GM19468 (cell line): Measurements from ENCODE around the gene ADAMTS2.

ENCODE experiments used
- ATAC-seq: cut with Tn5 transposase; IDR thresholded peaks from one replicate; pipeline ENCODE4 v1.9.1; 2021; ENCODE audit warnings: mild to moderate bottlenecking, moderate library complexity, moderate number of reproducible peaks; ENCODE audit not compliant: unreplicated experiment; ENCODE audit errors: extremely low read depth

The ADAMTS2 gene

DNA sequence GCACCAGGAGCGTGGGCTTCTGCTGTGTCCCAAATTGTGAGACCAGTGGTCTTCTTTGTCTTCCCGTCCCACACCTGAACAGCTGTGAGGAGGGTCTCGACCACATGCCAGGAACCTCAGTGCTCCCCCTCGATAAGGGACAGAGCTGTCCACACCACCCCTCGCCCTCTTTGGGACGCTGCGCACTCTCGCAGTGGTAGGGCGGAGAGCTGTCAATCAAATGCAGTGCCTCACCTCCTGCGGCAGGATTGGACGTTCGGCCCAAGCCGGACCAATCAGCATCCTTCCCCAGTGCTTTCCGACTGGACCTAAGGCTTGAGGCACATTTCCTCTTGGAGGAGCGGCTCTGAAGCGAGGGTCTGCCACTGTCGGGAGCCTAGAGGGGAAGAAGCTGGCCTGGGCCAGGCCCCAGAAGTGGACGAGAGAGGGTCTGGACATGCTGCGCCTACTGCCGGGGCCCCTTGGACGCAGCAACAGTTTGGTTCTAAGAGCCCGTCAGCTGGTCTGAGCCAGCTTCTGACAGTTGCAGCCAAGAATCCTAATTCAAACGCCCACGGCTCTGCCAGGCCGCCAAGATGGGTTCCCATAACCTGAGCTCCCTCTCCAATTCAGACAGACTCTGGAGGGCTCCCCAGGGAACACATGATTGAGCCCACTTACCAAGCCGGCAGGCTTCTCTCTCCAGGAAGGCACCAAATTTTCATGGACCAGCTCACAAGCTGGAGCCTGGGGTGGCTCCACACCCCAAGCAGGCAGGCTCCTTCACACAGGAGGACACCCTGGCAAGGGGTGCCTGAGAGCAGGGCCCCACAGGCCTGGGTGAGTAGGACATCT is 28.1 kb upstream of the ADAMTS2 start:
- no peak for ATAC-seq

DNA sequence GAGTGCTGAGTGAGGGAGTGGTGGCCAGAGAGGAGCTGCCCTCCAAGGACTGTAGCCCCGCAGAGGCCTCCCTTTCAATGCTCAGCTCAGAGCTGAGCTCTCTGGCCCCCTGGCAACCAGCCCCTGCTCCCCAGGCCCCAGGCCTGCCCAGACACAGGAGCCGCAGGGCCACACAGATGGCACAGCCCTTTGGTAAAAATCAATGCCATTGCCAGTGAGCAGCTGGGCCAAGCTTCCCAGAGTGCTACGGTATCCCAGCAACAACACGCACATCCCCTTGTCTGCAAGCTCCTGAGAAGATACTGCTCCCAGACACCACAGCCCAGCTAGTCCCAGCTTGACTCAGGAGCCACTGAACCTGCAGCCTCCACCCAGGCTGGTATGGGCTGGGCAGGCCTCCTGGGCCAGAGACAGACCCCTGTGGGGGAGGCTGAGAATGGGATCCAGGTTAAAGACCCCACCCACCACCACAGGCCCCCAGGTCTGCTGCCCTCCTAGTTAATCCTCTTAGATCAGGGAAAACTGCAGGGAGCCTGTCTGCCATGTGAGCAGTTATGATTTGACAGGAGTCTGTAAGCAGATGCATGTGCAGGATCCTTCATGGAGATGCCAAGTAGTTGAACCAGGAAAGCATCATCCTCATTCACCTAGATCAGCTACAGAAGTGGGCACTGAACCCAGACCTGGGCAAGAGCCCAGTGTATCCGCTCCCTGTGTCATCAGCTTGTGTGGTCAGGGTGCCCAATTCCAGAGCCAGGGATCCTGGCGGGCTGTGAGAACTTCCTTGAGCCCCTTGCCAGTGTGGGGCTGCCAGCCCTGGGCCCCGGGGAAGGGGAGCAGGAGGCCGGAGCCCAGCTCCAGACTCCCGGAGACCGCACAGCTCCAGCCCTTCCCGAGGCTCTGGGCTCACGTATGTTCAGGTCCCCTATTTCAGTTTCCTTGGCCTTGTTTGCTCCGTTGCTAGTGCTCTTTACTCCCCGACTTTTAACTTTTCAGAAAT is 26.7 kb upstream of the ADAMTS2 start:
- ATAC-seq, result no peak

DNA sequence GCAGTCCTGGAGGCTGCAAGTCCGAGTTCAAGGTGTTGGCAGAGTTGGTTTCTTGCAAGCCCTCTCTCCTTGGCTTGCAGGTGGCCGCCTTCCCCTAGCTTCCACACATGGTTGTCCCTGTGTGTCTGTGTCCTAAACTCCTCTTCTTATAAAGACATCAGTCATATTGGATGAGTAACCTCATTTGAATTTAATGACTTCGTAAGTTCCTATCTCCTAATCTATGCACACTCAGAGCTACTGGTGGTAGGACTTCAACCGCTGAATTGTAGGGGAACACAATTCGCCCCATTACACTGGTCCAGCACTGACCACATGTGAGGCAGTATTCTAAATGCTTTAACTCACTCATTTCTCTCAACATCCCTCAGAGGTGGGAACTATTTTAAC is 25.9 kb upstream of the ADAMTS2 start:
- ATAC-seq, result no peak

DNA sequence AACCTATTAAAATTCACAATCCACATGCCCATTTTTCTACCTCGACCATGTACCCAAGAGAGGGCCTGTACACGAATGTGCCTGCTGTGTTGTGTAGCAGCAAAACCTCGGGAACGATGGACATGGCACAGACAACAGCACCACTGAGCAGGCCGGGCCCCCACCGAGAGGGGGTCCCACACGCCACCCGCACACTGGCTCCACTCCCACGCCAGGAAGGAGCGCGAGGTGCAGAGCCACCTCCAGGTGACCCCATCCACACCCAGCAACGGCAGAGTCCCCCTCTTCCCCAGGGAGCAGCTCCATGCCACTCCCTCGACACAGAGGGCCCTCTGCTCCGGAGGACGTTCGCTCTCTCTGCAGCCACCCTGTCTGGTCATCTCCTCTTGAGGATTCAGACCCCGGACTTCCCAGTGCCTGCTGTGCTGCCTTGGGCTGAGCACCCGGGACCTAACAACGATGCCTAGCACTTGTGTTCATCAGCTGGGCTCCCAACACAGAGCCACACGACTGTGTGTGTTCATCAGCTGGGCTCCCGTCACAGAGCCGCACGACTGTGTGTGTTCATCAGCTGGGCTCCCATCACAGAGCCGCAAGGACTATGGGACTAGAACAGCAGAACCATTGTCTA is 25.3 kb upstream of the ADAMTS2 start:
- no peak for ATAC-seq

DNA sequence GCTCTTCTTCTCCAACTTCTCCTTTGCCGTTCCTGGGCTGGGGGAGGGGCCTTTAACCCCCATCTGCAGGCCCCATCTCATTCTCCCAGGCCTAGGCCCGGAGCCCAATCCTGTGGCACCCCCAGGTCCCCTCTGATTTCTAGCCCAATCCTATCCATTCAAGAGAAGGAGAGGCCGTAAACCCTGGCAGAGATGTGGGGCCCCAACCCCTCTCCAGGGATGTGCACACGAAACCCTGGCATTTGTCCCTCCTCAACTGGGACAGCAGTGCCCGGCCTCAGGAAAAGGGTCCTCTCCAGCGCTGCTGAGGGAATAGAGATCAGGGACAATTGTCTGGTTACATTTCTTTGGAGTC is 24.2 kb upstream of the ADAMTS2 start:
- ATAC-seq, result no peak

DNA sequence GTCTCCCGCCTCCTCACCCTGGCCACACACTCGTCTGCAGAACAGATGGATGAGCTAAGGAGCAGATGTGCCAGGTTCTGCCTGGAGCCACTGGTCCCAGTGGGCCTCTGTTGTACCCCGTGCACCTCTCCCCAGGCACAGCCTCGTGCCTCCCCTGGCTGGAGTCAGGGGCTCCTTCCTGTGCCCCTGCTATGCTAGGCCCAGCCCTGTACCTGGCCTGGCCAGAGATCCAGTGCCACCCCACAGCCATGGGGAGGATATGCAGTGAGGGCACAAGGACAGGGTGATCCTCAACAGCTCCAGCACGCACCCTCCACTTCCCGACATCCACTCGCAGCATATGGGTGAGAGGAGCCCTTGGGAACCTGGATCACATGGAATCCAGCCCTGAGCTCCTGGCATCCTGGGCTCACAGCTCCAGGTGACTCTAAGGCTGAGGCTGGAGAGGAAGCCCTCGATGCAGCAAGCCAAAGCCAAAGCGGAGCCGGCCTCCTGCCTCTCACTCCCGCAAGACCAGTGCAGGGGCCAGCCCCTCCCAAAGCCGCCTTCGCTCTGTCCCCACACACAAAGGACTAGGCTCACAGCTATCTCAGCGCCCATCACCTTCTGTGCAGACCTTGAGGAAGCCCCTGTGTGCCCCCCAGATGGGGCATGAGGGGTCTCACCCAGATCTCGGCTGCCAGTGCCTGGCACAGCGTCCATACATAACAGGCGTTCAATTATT is 23.7 kb upstream of the ADAMTS2 start:
- ATAC-seq, result no peak

DNA sequence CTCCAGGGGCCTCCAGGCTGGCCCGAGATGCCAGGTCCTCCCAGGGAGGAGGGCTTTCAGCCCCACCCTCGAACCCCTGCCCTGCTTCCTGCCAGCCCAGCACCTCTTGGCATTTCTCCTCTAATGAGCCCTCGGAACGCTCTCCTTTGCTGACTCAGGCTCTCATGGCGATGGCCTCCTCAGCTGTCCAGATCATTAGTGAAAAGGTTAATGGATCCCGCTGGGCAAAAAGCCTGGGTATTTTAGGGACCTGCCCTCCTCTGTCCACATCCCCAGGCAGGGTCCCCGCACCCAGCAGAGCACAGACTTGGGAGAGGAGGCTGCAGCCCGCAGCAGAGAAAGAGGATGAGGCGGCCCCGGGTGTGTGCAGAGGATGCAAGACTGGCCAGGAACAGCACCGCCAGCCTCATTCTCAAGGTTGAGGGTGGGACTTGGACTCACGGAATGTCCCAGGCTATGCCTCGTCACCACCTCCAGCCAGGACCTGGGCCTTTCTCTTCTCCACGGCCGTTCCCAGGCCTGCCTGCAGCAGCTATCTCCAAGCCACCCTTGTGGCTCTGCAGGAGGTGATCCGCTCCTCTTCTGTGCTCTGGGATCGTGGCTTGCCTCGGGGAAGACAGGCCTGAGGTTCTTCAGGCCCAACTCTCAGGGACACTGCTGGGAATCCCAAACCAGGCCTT is 23.0 kb upstream of the ADAMTS2 start:
- no peak for ATAC-seq

DNA sequence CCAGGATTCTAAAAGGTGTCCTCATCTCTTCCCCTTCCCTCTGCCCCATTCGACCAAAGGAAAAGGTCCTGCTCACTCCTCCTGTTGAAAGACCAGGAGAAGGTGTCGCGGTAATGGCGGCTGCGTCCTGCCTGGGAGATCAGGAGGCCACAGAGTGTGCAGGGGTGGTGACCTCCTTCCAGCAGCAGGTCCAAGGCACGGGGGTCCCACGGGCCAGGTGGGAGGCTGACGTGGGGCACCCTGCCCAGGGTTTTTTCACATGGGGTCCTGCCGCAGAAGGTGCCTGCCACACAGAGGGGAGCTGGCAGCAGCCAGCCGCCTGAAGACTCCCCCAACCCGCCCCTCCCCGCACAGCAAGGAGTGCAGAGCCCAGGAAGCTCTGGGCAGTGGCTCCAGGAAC is 22.2 kb upstream of the ADAMTS2 start:
- no peak for ATAC-seq

DNA sequence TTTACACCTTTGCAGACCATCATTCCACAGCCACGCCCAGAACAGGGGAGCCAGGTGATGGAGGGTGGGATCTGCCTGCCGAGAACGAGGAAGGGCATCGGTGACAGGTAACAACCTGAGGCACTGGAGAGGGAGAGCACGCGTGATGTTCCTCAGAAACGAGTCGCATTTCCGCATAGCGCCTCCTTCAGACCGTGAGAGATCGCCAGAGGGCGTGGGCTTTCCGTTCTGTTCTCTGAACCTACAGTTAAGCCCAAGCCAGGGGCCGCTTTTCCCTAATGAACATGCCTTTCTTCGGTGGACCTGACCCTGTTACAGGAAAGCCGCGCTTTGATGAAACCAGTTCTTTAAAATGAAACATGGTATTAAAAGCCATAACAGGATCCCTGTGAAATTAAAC is 17.1 kb upstream of the ADAMTS2 start:
- ATAC-seq, result no peak

DNA sequence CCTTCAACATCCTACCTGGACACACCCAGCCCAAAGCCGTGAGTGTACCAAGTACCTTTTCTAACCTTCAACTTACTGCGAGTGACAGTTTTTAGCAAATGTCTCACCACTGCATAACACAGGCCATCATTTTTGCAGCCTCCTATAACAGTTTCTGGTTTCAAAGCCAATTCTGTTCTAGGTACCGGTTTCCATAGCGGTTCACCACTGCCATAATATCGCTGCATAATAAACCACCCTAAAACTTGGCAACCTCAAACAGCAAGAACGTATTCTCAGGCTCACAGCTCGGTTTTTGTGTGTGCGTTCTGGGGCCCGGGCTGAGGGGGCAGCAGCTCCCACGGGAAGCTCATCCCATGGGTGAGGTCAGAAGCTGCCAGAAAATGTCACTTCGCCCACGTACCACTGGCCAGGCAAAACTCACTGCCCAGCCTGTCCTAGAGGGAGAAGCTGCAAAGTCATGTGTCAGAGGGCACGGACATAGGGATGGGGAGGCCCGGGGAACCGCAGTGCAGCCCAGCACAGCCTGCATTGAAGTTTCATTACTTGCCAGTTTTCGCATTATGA is 15.9 kb upstream of the ADAMTS2 start:
- no peak for ATAC-seq

DNA sequence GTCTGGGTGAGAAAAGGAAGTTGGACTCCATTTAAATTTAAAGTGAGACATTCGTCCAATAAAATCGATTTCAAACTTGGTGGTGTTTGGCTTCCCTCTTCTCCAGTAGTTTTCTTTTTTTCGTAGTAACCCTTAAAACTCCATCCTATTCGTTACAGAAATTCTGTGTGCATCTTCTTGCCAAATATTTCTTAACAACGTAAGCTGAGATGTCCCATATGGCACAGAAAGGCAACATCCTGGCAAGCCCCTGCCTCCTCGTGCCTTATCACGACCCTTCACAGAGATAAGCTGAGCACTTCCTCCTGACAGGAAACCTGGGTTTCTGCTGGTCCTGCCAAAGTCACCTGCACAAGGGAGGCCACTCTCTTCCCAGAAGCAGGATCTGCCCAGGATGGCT is 11.8 kb upstream of the ADAMTS2 start:
- no peak for ATAC-seq

DNA sequence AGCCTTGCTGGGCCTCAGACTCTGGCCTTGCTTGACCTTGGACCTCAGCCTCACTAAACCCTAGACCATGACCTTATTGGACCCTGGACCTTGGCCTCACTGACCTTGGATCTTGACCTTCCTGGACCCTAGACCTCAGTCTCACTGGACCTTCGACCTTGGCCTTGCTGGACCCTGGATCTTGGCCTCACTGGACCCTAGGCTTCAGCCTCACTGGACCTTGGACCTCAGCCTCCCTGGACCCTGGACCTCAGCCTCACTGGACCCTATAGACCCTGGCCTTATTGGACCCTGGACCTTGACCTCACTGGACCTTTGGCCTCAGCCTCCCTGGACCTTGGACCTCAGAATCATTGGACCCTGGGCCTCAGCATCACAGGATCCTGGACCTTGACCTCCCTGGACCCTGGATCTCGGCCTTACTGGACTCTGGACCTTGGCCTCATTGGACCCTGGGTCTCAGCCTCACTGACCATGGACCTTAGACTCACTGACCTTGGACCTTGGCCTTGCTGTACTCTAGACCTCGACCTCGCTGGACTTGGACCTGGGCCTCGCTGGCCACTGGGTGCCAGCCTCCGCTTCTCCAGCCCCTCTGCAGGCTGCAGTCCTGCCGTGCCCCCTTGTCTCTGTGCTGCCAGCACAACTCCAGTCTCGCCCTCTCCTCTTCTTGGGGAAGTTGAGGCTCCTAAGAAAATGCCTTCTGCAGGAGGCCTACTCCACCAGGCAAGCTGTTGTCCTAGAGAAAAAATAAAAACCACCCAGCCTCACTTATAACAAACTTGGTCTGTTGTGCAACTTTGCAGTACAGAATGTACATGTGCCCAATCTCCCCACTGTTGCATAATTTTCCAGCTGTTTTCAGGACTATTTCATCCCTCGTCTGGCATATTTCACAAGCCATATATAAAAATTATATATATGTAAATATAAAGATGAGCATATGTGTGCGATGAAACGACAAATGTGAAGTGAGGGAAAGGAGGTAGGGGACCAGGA is 11.0 kb upstream of the ADAMTS2 start:
- ATAC-seq, result no peak

DNA sequence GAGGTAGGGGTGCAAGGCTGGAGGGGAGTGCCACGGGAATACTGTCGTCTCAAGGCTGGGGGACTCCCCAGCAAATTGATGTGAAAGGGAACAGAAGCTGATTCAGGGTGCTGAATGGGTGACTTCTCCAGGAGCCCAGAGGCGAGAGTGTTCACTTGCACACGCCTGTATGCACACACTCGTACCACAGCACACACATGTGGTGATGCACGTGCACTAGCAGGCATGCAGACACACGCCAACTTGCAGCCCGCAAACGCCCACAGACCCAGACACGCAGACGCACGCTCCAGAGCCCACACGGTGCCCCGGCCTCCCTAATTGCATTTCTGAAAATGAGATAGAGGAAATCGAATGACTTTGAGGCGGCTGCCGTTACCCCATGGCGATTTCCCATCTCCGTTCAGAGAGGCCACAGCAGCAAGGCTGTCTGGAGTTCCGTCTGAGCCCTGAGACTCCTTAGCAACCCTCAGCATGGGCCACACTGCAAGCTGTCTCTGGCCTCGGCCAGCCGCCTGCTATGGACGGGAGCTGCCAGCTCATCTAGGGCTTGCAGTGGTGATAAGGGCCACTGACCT is 9.1 kb upstream of the ADAMTS2 start:
- ATAC-seq, result no peak

DNA sequence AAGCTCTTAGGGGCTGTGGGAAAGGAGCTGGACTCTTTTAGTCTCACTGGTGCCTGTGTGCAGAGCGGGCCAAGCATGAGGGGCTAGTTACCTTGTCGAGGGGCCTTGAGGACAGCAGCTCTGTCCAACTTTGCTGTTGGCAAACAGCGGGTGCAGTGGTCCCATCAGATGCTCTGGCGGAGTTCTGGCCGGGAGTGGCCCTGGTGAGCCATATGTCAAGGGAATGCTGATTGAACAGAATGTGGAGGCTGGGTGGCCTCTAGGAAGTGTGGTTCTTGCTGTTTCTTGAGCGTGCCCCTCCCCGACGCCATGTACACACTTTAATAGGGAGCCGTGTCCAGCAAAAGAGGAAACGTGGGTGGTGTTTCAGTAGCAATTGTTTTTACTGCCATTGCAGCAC is 3.6 kb upstream of the ADAMTS2 start:
- ATAC-seq, result no peak

DNA sequence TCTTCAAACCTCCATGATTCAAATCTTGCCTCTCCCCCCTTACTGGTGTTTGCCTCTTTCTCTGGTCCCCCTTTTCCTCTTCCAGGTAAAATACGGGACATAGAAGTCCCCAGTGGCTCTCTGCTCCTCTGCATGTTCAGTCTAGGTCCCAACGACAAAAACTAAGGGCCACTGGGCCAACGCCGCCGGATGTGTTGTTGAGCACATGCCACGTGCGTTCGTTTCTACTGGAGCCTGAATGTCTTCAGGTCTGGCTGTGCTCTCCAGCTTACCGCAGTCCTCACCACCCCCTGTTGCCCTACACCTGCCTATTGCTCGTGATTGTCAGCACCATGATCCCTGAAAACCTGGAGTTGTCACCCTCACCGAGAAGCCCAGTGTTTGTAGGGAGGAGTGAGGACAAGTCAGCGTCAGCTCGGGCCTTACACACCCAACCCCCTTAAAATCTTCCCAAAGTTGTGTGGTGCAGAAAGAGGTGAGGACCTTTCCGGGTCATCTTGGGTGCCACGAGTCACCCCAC is 2.8 kb upstream of the ADAMTS2 start:
- no peak for ATAC-seq

DNA sequence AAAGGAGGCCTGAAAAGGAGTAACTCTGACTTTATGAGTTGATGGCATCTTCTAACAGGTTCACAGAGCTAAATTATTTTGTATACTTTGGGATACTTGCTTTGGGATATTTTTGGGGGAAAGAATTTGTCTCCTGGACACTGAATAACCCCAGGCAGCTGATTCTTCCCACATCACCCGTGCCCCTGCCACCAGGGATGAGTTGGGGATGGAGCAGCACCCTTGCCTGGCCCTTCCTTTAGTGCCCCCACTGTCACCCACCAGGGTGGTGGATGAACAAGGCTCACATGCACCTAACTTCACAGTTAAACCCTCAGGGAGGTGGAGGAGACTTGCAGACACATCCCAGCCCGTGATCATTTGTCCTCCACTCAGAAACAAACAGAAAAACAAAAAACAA is 2.3 kb upstream of the ADAMTS2 start:
- ATAC-seq, result no peak

DNA sequence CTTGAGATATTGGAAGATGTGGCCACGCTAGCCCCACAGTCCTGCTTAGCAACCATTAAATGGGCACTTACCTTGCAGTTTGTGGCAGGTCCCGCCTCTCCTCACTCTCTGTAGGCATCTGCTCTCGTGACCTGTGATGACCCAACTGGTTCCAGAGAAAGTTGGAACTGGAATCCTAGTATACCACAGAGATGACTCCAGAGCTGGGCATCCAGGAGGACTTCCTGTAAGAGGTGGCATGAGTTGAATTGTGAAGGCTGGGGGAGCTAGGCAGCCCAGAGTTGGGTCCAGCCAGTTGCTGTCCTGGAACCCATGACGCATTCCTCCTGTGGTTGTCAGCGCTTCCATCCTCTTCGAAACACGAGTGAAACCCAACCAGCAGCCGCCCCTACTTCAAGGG is 1.6 kb upstream of the ADAMTS2 start:
- no peak for ATAC-seq

DNA sequence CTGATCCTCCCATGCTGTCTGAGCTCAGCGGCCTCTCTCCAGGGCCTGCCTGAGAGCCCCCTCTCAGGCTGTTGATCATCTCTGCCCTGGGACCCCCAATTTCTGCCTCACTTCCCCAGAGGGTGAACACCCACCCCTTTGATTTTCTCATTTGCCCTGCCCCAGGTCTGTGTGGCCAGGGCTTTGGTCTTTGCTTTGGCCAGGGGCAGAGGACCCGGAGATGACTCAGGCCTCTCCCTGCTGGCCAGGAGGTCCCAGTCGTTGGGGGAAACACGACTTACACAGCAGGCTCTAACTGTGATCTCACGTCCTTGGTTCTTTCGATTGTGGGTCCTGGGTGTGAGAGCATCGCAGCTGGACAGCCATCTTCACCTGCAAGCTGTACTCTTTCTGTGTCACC is 1.1 kb upstream of the ADAMTS2 start:
- no peak for ATAC-seq
